CD4-positive, CD25-positive, alpha-beta regulatory T cell (primary cell): Measurements from ENCODE around the gene XXYLT1. TPM values are rescaled to one million over a fixed set of nuclear protein-coding genes. Genes with fewer than 3 reads are reported as not detected.

Experiments used
- ATAC-seq, 2 donors: fragments of 150-1000 bp; cut with Tn5 transposase; one replicate each; pipeline ENCODE4 v1.10.0; 2021; ENCODE audit warnings: low read depth in 2 of 2, moderate number of reproducible peaks in 2 of 2, moderate library complexity in 1 of 2
- DNase-seq, 3 donors: peaks; one replicate each; pipeline versions ENCODE4 v3.0.0 to v3.0.0-alpha.2; 2012 to 2022; ENCODE audit warnings: mixed read lengths in 1 of 3
- H3K27ac ChIP-seq: one replicate; pipeline ENCODE4 v1.7.0; 2013; ENCODE audit warnings: mild to moderate bottlenecking, low read length; ENCODE audit not compliant: insufficient read depth, poor library complexity, severe bottlenecking
- H3K27me3 ChIP-seq: one replicate; pipeline ENCODE4 v1.7.0; 2013; ENCODE audit warnings: low read length; ENCODE audit not compliant: control insufficient read depth, insufficient read depth
- H3K36me3 ChIP-seq: one replicate; pipeline ENCODE4 v1.7.0; 2013; ENCODE audit warnings: mild to moderate bottlenecking, low read length, moderate library complexity; ENCODE audit not compliant: control insufficient read depth, insufficient read depth
- H3K4me1 ChIP-seq: 2 replicates; pipeline ENCODE4 v1.7.0; 2013; ENCODE audit warnings: mild to moderate bottlenecking, low read length; ENCODE audit not compliant: insufficient read depth, control insufficient read depth, poor library complexity, severe bottlenecking
- H3K4me3 ChIP-seq: one replicate; pipeline ENCODE4 v1.7.0; 2013; ENCODE audit warnings: low read depth, mild to moderate bottlenecking, low read length, moderate library complexity
- H3K9me3 ChIP-seq, 2 experiments: 1 replicate in 1 of 2; 2 replicates in 1 of 2; pipeline ENCODE4 v1.7.0; 2013; ENCODE audit warnings: low read length in 2 of 2, mild to moderate bottlenecking in 1 of 2, moderate library complexity in 1 of 2; ENCODE audit not compliant: control insufficient read depth in 2 of 2
- H3K27ac Mint-ChIP-seq, 3 donors: one replicate each; pipeline ENCODE4 v1.8.0; 2020 to 2022; ENCODE audit warnings: mild to moderate bottlenecking in 3 of 3, mixed read lengths in 3 of 3, moderate library complexity in 2 of 3
- H3K27me3 Mint-ChIP-seq: one replicate; pipeline ENCODE4 v1.8.0; 2022; ENCODE audit warnings: mild to moderate bottlenecking, mixed read lengths
- H3K36me3 Mint-ChIP-seq: one replicate; pipeline ENCODE4 v1.8.0; 2020; ENCODE audit warnings: mixed read lengths
- H3K4me1 Mint-ChIP-seq, 4 donors: one replicate each; pipeline ENCODE4 v1.8.0; 2020 to 2022; ENCODE audit warnings: mixed read lengths in 4 of 4, mild to moderate bottlenecking in 1 of 4
- H3K4me3 Mint-ChIP-seq, 4 donors: one replicate each; pipeline ENCODE4 v1.8.0; 2020 to 2022; ENCODE audit warnings: mild to moderate bottlenecking in 4 of 4, mixed read lengths in 4 of 4, moderate library complexity in 3 of 4
- H3K9me3 Mint-ChIP-seq, 7 donors: one replicate each; pipeline ENCODE4 v1.8.0; 2020 to 2022; ENCODE audit warnings: mixed read lengths in 7 of 7, mild to moderate bottlenecking in 3 of 7, moderate library complexity in 2 of 7
- polyA plus RNA-seq, 4 donors: library from polyadenylated mRNA; unstranded; fragments of 300-500 nt; fragmentation: Illumina TruSeq; gene quantifications; one replicate each; pipeline ENCODE4 v1.2.3, GENCODE V29; 2021
- total RNA-seq: library from RNA; stranded (reverse); gene quantifications from one replicate; pipeline ENCODE4 v1.2.3, GENCODE V29; 2022

Gene XXYLT1
- total and polyA plus RNA-seq, 5 donors from 2014 or later = 3.9 to 6.4 (median 5.7) TPM

- H3K9me3 ChIP-seq = no peaks in the 10 kb centered on the region
- Mint-ChIP-seq H3K9me3 (peaks cover 0 to 4% (median 0%) of the 10 kb centered on the region in 7 donors), H3K27ac (no peak overlapping the region), H3K4me3 (no peak overlapping the region), H3K27me3 (peaks cover 23% of the 10 kb centered on the region), H3K36me3 (no peaks in the 10 kb centered on the region), H3K4me1 (peaks cover 0 to 3% (median 0%) of the 10 kb centered on the region in 4 donors)
- H3K4me1 ChIP-seq = no peaks in the 10 kb centered on the region
- ATAC-seq = no peak
- H3K36me3 ChIP-seq = no peaks in the 10 kb centered on the region
- no peak overlapping the region for H3K4me3 ChIP-seq
- H3K27ac ChIP-seq = no peak overlapping the region
- DNase-seq = no peak
- peaks cover 6% of the 10 kb centered on the region for H3K27me3 ChIP-seq
Observed at GRCh38 chr3:195020921-195021320, 250.0 kb downstream of the XXYLT1 start.

GRCh38 chr3:195020185-195020584 is 250.8 kb downstream of the XXYLT1 start:
- Histone ChIP-seq H3K9me3 (no peaks in the 10 kb centered on the region), H3K4me1 (no peaks in the 10 kb centered on the region), H3K36me3 (no peaks in the 10 kb centered on the region), H3K27ac (no peak overlapping the region), H3K27me3 (peaks cover 6% of the 10 kb centered on the region), H3K4me3 (no peak overlapping the region)
- H3K27ac Mint-ChIP-seq = no peak overlapping the region
- H3K36me3 Mint-ChIP-seq = no peaks in the 10 kb centered on the region
- H3K4me1 Mint-ChIP-seq = peaks cover 0 to under 1% (median 0%) of the 10 kb centered on the region in 4 donors
- no peak overlapping the region for H3K4me3 Mint-ChIP-seq
- ATAC-seq (no peak), DNase-seq (no peak)
- H3K27me3 Mint-ChIP-seq = peaks cover 23% of the 10 kb centered on the region
- peaks cover 0 to 4% (median 0%) of the 10 kb centered on the region in 7 donors for H3K9me3 Mint-ChIP-seq

DNA sequence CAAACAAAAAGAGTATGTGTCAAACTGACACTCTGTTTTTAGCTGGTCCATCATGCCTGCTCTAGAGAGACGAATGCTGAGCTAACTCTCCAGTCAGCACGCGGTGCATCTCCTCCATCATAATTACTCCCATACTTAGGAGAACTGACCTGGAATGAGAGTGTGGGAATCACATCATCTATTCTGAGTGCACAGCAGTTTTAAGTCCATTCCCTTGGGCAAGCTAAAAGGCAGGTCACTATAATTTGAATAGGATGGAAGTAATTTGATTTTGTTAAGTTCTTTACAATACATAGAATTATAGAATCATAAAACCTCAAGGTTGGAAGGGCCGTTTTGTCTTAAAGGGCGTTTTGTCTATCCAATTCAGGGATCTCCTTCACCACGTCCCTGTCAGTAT is 251.6 kb downstream of the XXYLT1 start:
- no peaks in the 10 kb centered on the region for H3K9me3 ChIP-seq
- H3K36me3 ChIP-seq = no peaks in the 10 kb centered on the region
- Mint-ChIP-seq H3K27ac (no peak overlapping the region), H3K4me1 (peaks cover 0 to 4% (median 2%) of the 10 kb centered on the region in 4 donors), H3K27me3 (peaks cover 23% of the 10 kb centered on the region), H3K4me3 (no peak overlapping the region), H3K9me3 (peaks cover 0 to 4% (median 0%) of the 10 kb centered on the region in 7 donors), H3K36me3 (no peaks in the 10 kb centered on the region)
- H3K27me3 ChIP-seq = peaks cover 6% of the 10 kb centered on the region
- H3K4me3 ChIP-seq = no peak overlapping the region
- no peak for DNase-seq
- no peak overlapping the region for H3K27ac ChIP-seq
- H3K4me1 ChIP-seq = no peaks in the 10 kb centered on the region
- no peak for ATAC-seq

Other genes with a start within 250 kb of the XXYLT1 start
- gene ACAP2, start 171.9 kb upstream of the XXYLT1 start, total RNA-seq = 121 TPM
- 10 to 100 TPM; 36.9 to 59.2 (median 48.5) TPM for gene ACAP2, start 171.9 kb upstream of the XXYLT1 start, polyA plus RNA-seq